GM23338 (cell line): ENCODE data around the gene HDAC5. TPM values are rescaled to one million over a fixed set of nuclear protein-coding genes. Genes with fewer than 3 reads are reported as not detected.

ENCODE experiments used
- ATAC-seq: fragments of 200-7000 bp; cut with Tn5 transposase; 3 replicates; pipeline ENCODE4 v1.9.1; 2020
- DNase-seq: peaks from one replicate; pipeline ENCODE4 v3.0.0-alpha.2; 2015; ENCODE audit warnings: low spot score
- H2AFZ ChIP-seq: fragments of 200-600 bp; sonication (generic); 2 replicates; pipeline ENCODE4 v1.8.0; 2016; ENCODE audit warnings: antibody characterized with exemption, mild to moderate bottlenecking, moderate library complexity
- H3F3A ChIP-seq: fragments of 200-600 bp; sonication (generic); replicated peaks from 2 replicates; pipeline ENCODE4 v1.8.0; 2017; ENCODE audit warnings: antibody characterized with exemption, mixed run types, low read depth
- H3K27ac ChIP-seq: fragments of 200-600 bp; sonication (generic); 2 replicates; pipeline ENCODE4 v1.6.1; 2016; ENCODE audit warnings: low read depth
- H3K27me3 ChIP-seq: fragments of 200-600 bp; sonication (generic); 2 replicates; pipeline ENCODE4 v1.8.0; 2016; ENCODE audit warnings: mild to moderate bottlenecking, mixed run types, moderate library complexity; ENCODE audit not compliant: insufficient read depth
- H3K36me3 ChIP-seq: fragments of 200-600 bp; sonication (generic); 2 replicates; pipeline ENCODE4 v1.8.0; 2016; ENCODE audit warnings: mild to moderate bottlenecking; ENCODE audit not compliant: insufficient read depth
- H3K4me1 ChIP-seq: fragments of 200-600 bp; sonication (generic); 2 replicates; pipeline ENCODE4 v1.8.0; 2016; ENCODE audit warnings: mild to moderate bottlenecking, moderate library complexity; ENCODE audit not compliant: insufficient read depth
- H3K4me2 ChIP-seq: fragments of 200-600 bp; sonication (generic); 2 replicates; pipeline ENCODE4 v1.7.1; 2017; ENCODE audit warnings: mixed run types
- H3K4me3 ChIP-seq: fragments of 200-600 bp; sonication (generic); 2 replicates; pipeline ENCODE4 v1.6.1; 2016; ENCODE audit warnings: mixed run types
- H3K79me2 ChIP-seq: fragments of 200-600 bp; sonication (generic); replicated peaks from 2 replicates; pipeline ENCODE4 v1.8.0; 2017; ENCODE audit warnings: mild to moderate bottlenecking; ENCODE audit not compliant: insufficient read depth
- H3K9me2 ChIP-seq: fragments of 200-600 bp; sonication (generic); 2 replicates; pipeline ENCODE4 v1.8.0; 2017; ENCODE audit not compliant: insufficient read depth
- H4K20me1 ChIP-seq: fragments of 200-600 bp; sonication (generic); replicated peaks from 2 replicates; pipeline ENCODE4 v1.8.0; 2017; ENCODE audit warnings: mild to moderate bottlenecking; ENCODE audit not compliant: insufficient read depth
- H3K27ac Mint-ChIP-seq: 2 replicates; pipeline ENCODE4 v1.8.0; 2020; ENCODE audit warnings: inconsistent platforms, mild to moderate bottlenecking, moderate library complexity, mixed read lengths
- H3K27me3 Mint-ChIP-seq: 3 replicates; pipeline ENCODE4 v1.8.0; 2022; ENCODE audit warnings: low read depth, mild to moderate bottlenecking, moderate library complexity, mixed read lengths, inconsistent platforms; ENCODE audit not compliant: insufficient read depth, poor library complexity
- H3K36me3 Mint-ChIP-seq: 3 replicates; pipeline ENCODE4 v1.8.0; 2021; ENCODE audit warnings: low read depth, mild to moderate bottlenecking, inconsistent platforms, moderate library complexity, mixed read lengths
- H3K4me1 Mint-ChIP-seq: 3 replicates; pipeline ENCODE4 v1.8.0; 2020; ENCODE audit warnings: mild to moderate bottlenecking, inconsistent platforms, mixed read lengths
- H3K4me3 Mint-ChIP-seq: 3 replicates; pipeline ENCODE4 v1.8.0; 2021; ENCODE audit warnings: moderate library complexity, mild to moderate bottlenecking, inconsistent platforms, mixed read lengths
- H3K9me3 Mint-ChIP-seq: 3 replicates; pipeline ENCODE4 v1.8.0; 2020; ENCODE audit warnings: moderate library complexity, mild to moderate bottlenecking, inconsistent platforms, mixed read lengths
- CREB1 ChIP-seq: fragments of 250-450 bp; sonication (Bioruptor Pico); IDR thresholded peaks from 2 replicates; pipeline ENCODE4 v1.5.0; 2020; ENCODE audit warnings: low read depth, mild to moderate bottlenecking, moderate library complexity
- EZH2 ChIP-seq: fragments of 200-600 bp; sonication (generic); IDR thresholded peaks from one replicate; pipeline ENCODE4 v1.8.0; 2017; ENCODE audit warnings: antibody characterized with exemption, mild to moderate bottlenecking, low read depth; ENCODE audit not compliant: unreplicated experiment
- EZH2phosphoT487 ChIP-seq: fragments of 200-600 bp; sonication (generic); IDR thresholded peaks from one replicate; pipeline ENCODE4 v1.8.1; 2018; ENCODE audit warnings: antibody characterized with exemption; ENCODE audit not compliant: unreplicated experiment
- JUNB ChIP-seq: IDR thresholded peaks from one replicate; pipeline ENCODE4 v1.6.1; 2016; ENCODE audit warnings: antibody characterized with exemption; ENCODE audit not compliant: unreplicated experiment
- POLR2AphosphoS5 ChIP-seq: IDR thresholded peaks from 2 replicates; pipeline ENCODE4 v1.6.1; 2016; ENCODE audit warnings: antibody characterized with exemption, low read depth
- STAT1 ChIP-seq: IDR thresholded peaks from one replicate; pipeline ENCODE4 v1.6.1; 2016; ENCODE audit warnings: antibody characterized with exemption; ENCODE audit not compliant: unreplicated experiment
- ZNF114 ChIP-seq: fragments of 250-450 bp; sonication (Bioruptor Pico); IDR thresholded peaks from 2 replicates; pipeline ENCODE4 v1.5.0; 2020; ENCODE audit warnings: mild to moderate bottlenecking, moderate library complexity
- ZNF462 ChIP-seq: fragments of 250-450 bp; sonication (Bioruptor Pico); IDR thresholded peaks from 2 replicates; pipeline ENCODE4 v1.5.0; 2020; ENCODE audit warnings: mild to moderate bottlenecking, moderate library complexity
- polyA plus RNA-seq: library from polyadenylated mRNA; unstranded; fragments of >200 nt; fragmentation: Nextera tagmentation; extraction: Ambion mirVana; gene quantifications from 2 replicates; pipeline ENCODE4 v1.2.1, GENCODE V29; 2016
- total RNA-seq: library from RNA; depleted of rRNA; stranded (reverse); fragments of >200 nt; shearing (Covaris generic); gene quantifications from 2 replicates; pipeline ENCODE4 v1.2.3, GENCODE V29; 2014
- TF ChIP-seq, protein P1 (sequence below): IDR thresholded peaks from one replicate; pipeline ENCODE4 v1.6.1; 2018; ENCODE audit warnings: antibody characterized with exemption; ENCODE audit not compliant: unreplicated experiment
- TF ChIP-seq, protein P2 (sequence below), 2 experiments: fragments of 200-600 bp in 1 of 2; sonication (generic) in 1 of 2; conservative IDR thresholded peaks; 2 replicates each; pipeline versions ENCODE4 v1.5.1 to v1.6.1; 2016 to 2017; ENCODE audit warnings: antibody characterized with exemption in 2 of 2, low read depth in 2 of 2, mild to moderate bottlenecking in 2 of 2, moderate library complexity in 1 of 2

The HDAC5 gene
- total and polyA plus RNA-seq, 2 experiments from 2014 or later, result 16.9 to 71.1 TPM

GRCh38 chr17:44062871-44063270, 60.6 kb downstream of the HDAC5 start (continued):
- TF ChIP-seq ZNF462 (CRISPR knock-in tag) (no peak), JUNB (no peak), ZNF114 (CRISPR knock-in tag) (no peak), EZH2 (no peak), POLR2AphosphoS5 (no peak)
- TF ChIP-seq, protein P1, sequence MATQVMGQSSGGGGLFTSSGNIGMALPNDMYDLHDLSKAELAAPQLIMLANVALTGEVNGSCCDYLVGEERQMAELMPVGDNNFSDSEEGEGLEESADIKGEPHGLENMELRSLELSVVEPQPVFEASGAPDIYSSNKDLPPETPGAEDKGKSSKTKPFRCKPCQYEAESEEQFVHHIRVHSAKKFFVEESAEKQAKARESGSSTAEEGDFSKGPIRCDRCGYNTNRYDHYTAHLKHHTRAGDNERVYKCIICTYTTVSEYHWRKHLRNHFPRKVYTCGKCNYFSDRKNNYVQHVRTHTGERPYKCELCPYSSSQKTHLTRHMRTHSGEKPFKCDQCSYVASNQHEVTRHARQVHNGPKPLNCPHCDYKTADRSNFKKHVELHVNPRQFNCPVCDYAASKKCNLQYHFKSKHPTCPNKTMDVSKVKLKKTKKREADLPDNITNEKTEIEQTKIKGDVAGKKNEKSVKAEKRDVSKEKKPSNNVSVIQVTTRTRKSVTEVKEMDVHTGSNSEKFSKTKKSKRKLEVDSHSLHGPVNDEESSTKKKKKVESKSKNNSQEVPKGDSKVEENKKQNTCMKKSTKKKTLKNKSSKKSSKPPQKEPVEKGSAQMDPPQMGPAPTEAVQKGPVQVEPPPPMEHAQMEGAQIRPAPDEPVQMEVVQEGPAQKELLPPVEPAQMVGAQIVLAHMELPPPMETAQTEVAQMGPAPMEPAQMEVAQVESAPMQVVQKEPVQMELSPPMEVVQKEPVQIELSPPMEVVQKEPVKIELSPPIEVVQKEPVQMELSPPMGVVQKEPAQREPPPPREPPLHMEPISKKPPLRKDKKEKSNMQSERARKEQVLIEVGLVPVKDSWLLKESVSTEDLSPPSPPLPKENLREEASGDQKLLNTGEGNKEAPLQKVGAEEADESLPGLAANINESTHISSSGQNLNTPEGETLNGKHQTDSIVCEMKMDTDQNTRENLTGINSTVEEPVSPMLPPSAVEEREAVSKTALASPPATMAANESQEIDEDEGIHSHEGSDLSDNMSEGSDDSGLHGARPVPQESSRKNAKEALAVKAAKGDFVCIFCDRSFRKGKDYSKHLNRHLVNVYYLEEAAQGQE, result no peak

DNA sequence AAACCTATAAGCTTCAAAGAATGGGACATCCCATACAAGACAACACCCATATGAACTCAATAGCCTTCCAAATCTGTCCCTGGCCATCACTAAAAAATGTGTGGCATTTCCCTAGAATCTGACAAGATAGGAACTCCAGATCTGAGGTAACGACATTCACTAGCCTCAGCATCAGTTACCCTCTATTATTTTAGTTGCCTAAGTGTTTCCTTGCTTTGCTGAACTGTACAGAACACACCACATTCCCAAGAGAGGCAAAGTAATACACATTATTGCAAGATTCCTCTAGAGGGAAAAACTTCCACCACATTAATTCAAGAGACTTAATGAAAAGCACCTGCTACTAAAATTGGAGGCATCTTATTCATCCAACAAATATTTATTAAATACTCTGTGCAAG, 62.0 kb downstream of the HDAC5 start:
- H3K79me2 ChIP-seq, result peaks cover 98% of the 10 kb centered on the region
- no peak overlapping the region for H3K4me3 ChIP-seq
- no peaks in the 10 kb centered on the region for H3K9me2 ChIP-seq
- H3K4me2 ChIP-seq, result no peak overlapping the region
- H3K27me3 ChIP-seq, result no peaks in the 10 kb centered on the region
- H3F3A ChIP-seq, result peaks cover 19% of the 10 kb centered on the region; the same call in 1 of the 2 replicates
- Mint-ChIP-seq H3K4me1 (peaks cover 18% of the 10 kb centered on the region), H3K36me3 (peaks cover 78% of the 10 kb centered on the region), H3K27me3 (peaks cover 2% of the 10 kb centered on the region), H3K4me3 (no peak overlapping the region), H3K9me3 (no peaks in the 10 kb centered on the region; the same call in 2 of the 3 replicates), H3K27ac (no peak overlapping the region)
- peaks cover 10% of the 10 kb centered on the region for H3K4me1 ChIP-seq
- ATAC-seq, result no peak
- peaks cover 71% of the 10 kb centered on the region for H4K20me1 ChIP-seq
- DNase-seq, result no peak
- peaks cover 54% of the 10 kb centered on the region for H3K36me3 ChIP-seq
- 0 out of 2 replicates have a peak overlapping the region, but pooled peaks have one; percentile 59 for H3K27ac ChIP-seq
- H2AFZ ChIP-seq, result no peak overlapping the region
- TF ChIP-seq, protein P2, sequence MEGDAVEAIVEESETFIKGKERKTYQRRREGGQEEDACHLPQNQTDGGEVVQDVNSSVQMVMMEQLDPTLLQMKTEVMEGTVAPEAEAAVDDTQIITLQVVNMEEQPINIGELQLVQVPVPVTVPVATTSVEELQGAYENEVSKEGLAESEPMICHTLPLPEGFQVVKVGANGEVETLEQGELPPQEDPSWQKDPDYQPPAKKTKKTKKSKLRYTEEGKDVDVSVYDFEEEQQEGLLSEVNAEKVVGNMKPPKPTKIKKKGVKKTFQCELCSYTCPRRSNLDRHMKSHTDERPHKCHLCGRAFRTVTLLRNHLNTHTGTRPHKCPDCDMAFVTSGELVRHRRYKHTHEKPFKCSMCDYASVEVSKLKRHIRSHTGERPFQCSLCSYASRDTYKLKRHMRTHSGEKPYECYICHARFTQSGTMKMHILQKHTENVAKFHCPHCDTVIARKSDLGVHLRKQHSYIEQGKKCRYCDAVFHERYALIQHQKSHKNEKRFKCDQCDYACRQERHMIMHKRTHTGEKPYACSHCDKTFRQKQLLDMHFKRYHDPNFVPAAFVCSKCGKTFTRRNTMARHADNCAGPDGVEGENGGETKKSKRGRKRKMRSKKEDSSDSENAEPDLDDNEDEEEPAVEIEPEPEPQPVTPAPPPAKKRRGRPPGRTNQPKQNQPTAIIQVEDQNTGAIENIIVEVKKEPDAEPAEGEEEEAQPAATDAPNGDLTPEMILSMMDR (conservative IDR thresholded peaks at IDR 0.05; ENCODE audit: low read depth in 2 of 2), result no peak
- TF ChIP-seq CREB1 (CRISPR knock-in tag), result no peak
- TF ChIP-seq STAT1, result no peak
- no peak for TF ChIP-seq POLR2AphosphoS5
- TF ChIP-seq EZH2phosphoT487, result no peak
- no peak for TF ChIP-seq JUNB
